Neutrophil (primary cell): ENCODE measurements around the gene SLX9.

Experiments
- H3K27ac ChIP-seq: fragments of 200-600 bp; sonication (generic); 2 replicates; pipeline ENCODE4 v1.5.1; 2016; ENCODE audit warnings: mild to moderate bottlenecking, moderate library complexity
- H3K27me3 ChIP-seq: fragments of 200-600 bp; sonication (generic); 2 replicates; pipeline ENCODE4 v1.6.0; 2016; ENCODE audit warnings: mild to moderate bottlenecking
- H3K36me3 ChIP-seq: fragments of 200-600 bp; sonication (generic); 2 replicates; pipeline ENCODE4 v1.5.1; 2017
- H3K4me1 ChIP-seq, 2 experiments: fragments of 200-600 bp in 1 of 2; sonication (generic) in 1 of 2; 1 replicate in 1 of 2; 2 replicates in 1 of 2; pipeline versions ENCODE4 v1.5.1 to v1.6.1; 2013 to 2016; ENCODE audit warnings: low read depth in 1 of 2, low read length in 1 of 2, mild to moderate bottlenecking in 1 of 2, moderate library complexity in 1 of 2; ENCODE audit not compliant: control insufficient read depth in 1 of 2, insufficient read depth in 1 of 2
- H3K4me3 ChIP-seq, 2 experiments: fragments of 200-600 bp in 1 of 2; sonication (generic) in 1 of 2; 1 replicate in 1 of 2; 2 replicates in 1 of 2; pipeline ENCODE4 v1.5.1; 2013 to 2016; ENCODE audit warnings: low read depth in 1 of 2, low read length in 1 of 2, mild to moderate bottlenecking in 1 of 2, moderate library complexity in 1 of 2
- H3K9me3 ChIP-seq: fragments of 200-600 bp; sonication (generic); 2 replicates; pipeline ENCODE4 v1.5.1; 2016
- CTCF ChIP-seq: fragments of 200-600 bp; sonication (generic); IDR thresholded peaks from 2 replicates; pipeline ENCODE4 v1.5.1; 2016; ENCODE audit warnings: antibody characterized with exemption

The SLX9 gene

GRCh38 chr21:44917446-44918106 lies 22.3 kb upstream of the SLX9 start:
- Histone ChIP-seq H3K9me3 (no peaks in the 10 kb centered on the region), H3K4me3 (peak overlapping the region; percentile 97 to 99), H3K36me3 (peaks cover 32% of the 10 kb centered on the region), H3K27ac (peak overlapping the region; percentile 99), H3K4me1 (peaks cover 80 to 87% of the 10 kb centered on the region in 2 experiments), H3K27me3 (no peaks in the 10 kb centered on the region)
- no peak for TF ChIP-seq CTCF

- peak overlapping the region; percentile 99 for H3K27ac ChIP-seq
Observed at GRCh38 chr21:44918107-44918470, 21.7 kb upstream of the SLX9 start.

GRCh38 chr21:44918581-44919033 lies 21.2 kb upstream of the SLX9 start:
- H3K27me3 ChIP-seq: no peaks in the 10 kb centered on the region
- no peak for TF ChIP-seq CTCF
- peak overlapping the region; percentile 99 for H3K27ac ChIP-seq
- H3K36me3 ChIP-seq: peaks cover 32% of the 10 kb centered on the region
- peaks cover 81 to 88% of the 10 kb centered on the region in 2 experiments for H3K4me1 ChIP-seq
- peak overlapping the region; percentile 97 to 99 for H3K4me3 ChIP-seq
- no peaks in the 10 kb centered on the region for H3K9me3 ChIP-seq

More at GRCh38 chr21:44918107-44918470, 21.7 kb upstream of the SLX9 start:
- TF ChIP-seq CTCF: no peak
- Histone ChIP-seq H3K9me3 (no peaks in the 10 kb centered on the region), H3K36me3 (peaks cover 32% of the 10 kb centered on the region), H3K4me1 (peaks cover 81 to 88% of the 10 kb centered on the region in 2 experiments), H3K27me3 (no peaks in the 10 kb centered on the region), H3K4me3 (peak overlapping the region; percentile 97 to 99)

GRCh38 chr21:44919111-44919912 lies 20.5 kb upstream of the SLX9 start:
- H3K4me1 ChIP-seq: peaks cover 82 to 88% of the 10 kb centered on the region in 2 experiments
- peaks cover 32% of the 10 kb centered on the region for H3K36me3 ChIP-seq
- H3K4me3 ChIP-seq: peak overlapping the region; percentile 97 to 99
- H3K9me3 ChIP-seq: no peaks in the 10 kb centered on the region
- no peak for TF ChIP-seq CTCF
- H3K27ac ChIP-seq: peak overlapping the region; percentile 99
- H3K27me3 ChIP-seq: no peaks in the 10 kb centered on the region

- peak overlapping the region; percentile 97 to 99 for H3K4me3 ChIP-seq
- peaks cover 32% of the 10 kb centered on the region for H3K36me3 ChIP-seq
- no peaks in the 10 kb centered on the region for H3K9me3 ChIP-seq
- no peak for TF ChIP-seq CTCF
- peaks cover 83 to 88% of the 10 kb centered on the region in 2 experiments for H3K4me1 ChIP-seq
- peak overlapping the region; percentile 99 for H3K27ac ChIP-seq
- H3K27me3 ChIP-seq: no peaks in the 10 kb centered on the region
Observed at GRCh38 chr21:44919913-44920693, 19.7 kb upstream of the SLX9 start.
